Prostate gland (tissue), 2 donors: ENCODE data around the gene VCX2. TPM values are rescaled to one million over a fixed set of nuclear protein-coding genes. Genes with fewer than 3 reads are reported as not detected.
"Not testable (repeated sequence)": the region's sequence is repeated elsewhere in the genome, so short reads cannot be mapped to it uniquely, and the experiment has no call there.

Experiments used
- DNase-seq: peaks from one replicate; pipeline ENCODE4 v3.0.0-alpha.2; 2019; ENCODE audit warnings: low spot score
- H3K27ac ChIP-seq, 2 donors: fragments of 200-600 bp; sonication (generic); 2 replicates each; pipeline ENCODE4 v1.5.1; 2017 to 2019
- H3K27me3 ChIP-seq: fragments of 200-600 bp; sonication (generic); replicated peaks from 2 replicates; pipeline ENCODE4 v1.5.1; 2019; ENCODE audit not compliant: insufficient read depth
- H3K36me3 ChIP-seq, 2 donors: fragments of 200-600 bp; sonication (generic); 1 replicate in 1 of 2; 2 replicates in 1 of 2; pipeline versions ENCODE4 v1.5.1 to v1.8.1; 2017 to 2019
- H3K4me1 ChIP-seq: fragments of 200-600 bp; sonication (generic); replicated peaks from 2 replicates; pipeline ENCODE4 v1.5.1; 2019
- H3K4me3 ChIP-seq, 2 donors: fragments of 200-600 bp; sonication (generic); 2 replicates each; pipeline ENCODE4 v1.5.1; 2017 to 2019
- H3K9me3 ChIP-seq: fragments of 200-600 bp; sonication (generic); 2 replicates; pipeline ENCODE4 v1.5.1; 2017
- POLR2A ChIP-seq: fragments of 450-650 bp; IDR thresholded peaks from one replicate; pipeline ENCODE4 v1.6.1; 2016; ENCODE audit warnings: antibody characterized with exemption, mild to moderate bottlenecking
- POLR2AphosphoS5 ChIP-seq: sonication (generic); formaldehyde crosslinking; IDR thresholded peaks from one replicate; pipeline ENCODE4 v1.6.1; 2017; ENCODE audit warnings: antibody characterized with exemption
- WGBS: methylation state at CpG from one replicate; pipeline ENCODE4 v1.1.5; 2018; 5-methylcytosine and 5-hydroxymethylcytosine counted together
- intact Hi-C: fragments of 100-400 bp; cut with DNase I; formaldehyde crosslinking; loops from one replicate; pipeline ENCODE4 v1.14.2; 2022
- microRNA counts, 2 donors: library from miRNA; unstranded; fragments of <30 nt; microRNA quantifications; one replicate each; lab custom pipeline; 2016 to 2017
- microRNA-seq: library from miRNA; unstranded; fragments of <30 nt; microRNA quantifications from one replicate; pipeline ENCODE4, GENCODE V29; 2016
- small RNA-seq, 2 donors: library from RNA; depleted of rRNA; stranded (forward); fragments of <200 nt; gene quantifications; one replicate each; pipeline ENCODE3, GENCODE V24; 2016
- total RNA-seq, 2 donors: library from RNA; depleted of rRNA; stranded (reverse); fragments of >200 nt; gene quantifications; one replicate each; pipeline ENCODE4 v1.1.0, GENCODE V29; 2016
- TF ChIP-seq, protein P1 (sequence below), 4 experiments: fragments of 200-600 bp in 2 of 4; fragments of 450-650 bp in 2 of 4; sonication (generic) in 2 of 4; IDR thresholded peaks; 1 replicate in 3 of 4; 2 replicates in 1 of 4; pipeline ENCODE4 v1.5.1; 2016 to 2019; ENCODE audit warnings: antibody characterized with exemption in 4 of 4, mild to moderate bottlenecking in 2 of 4, moderate library complexity in 2 of 4

The VCX2 gene
- total RNA-seq, 2 donors from 2014 or later, result 27.8 TPM; not detected in 1

GRCh38 chrX:8126092-8126491, 45.0 kb downstream of the VCX2 start:
- 92% methylated on average over 1 of the region's 1 CpG for WGBS
- Histone ChIP-seq H3K27ac (no peak overlapping the region), H3K4me3 (no peak overlapping the region), H3K4me1 (no peaks in the 10 kb centered on the region), H3K9me3 (no peaks in the 10 kb centered on the region), H3K36me3 (no peaks in the 10 kb centered on the region), H3K27me3 (no peaks in the 10 kb centered on the region)
- TF ChIP-seq POLR2AphosphoS5 (no peak), POLR2A (no peak)
- TF ChIP-seq, protein P1, sequence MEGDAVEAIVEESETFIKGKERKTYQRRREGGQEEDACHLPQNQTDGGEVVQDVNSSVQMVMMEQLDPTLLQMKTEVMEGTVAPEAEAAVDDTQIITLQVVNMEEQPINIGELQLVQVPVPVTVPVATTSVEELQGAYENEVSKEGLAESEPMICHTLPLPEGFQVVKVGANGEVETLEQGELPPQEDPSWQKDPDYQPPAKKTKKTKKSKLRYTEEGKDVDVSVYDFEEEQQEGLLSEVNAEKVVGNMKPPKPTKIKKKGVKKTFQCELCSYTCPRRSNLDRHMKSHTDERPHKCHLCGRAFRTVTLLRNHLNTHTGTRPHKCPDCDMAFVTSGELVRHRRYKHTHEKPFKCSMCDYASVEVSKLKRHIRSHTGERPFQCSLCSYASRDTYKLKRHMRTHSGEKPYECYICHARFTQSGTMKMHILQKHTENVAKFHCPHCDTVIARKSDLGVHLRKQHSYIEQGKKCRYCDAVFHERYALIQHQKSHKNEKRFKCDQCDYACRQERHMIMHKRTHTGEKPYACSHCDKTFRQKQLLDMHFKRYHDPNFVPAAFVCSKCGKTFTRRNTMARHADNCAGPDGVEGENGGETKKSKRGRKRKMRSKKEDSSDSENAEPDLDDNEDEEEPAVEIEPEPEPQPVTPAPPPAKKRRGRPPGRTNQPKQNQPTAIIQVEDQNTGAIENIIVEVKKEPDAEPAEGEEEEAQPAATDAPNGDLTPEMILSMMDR (IDR thresholded peaks at IDR 0.05), result no peak
- no peak for DNase-seq
- intact Hi-C loops, result no loop called here

DNA sequence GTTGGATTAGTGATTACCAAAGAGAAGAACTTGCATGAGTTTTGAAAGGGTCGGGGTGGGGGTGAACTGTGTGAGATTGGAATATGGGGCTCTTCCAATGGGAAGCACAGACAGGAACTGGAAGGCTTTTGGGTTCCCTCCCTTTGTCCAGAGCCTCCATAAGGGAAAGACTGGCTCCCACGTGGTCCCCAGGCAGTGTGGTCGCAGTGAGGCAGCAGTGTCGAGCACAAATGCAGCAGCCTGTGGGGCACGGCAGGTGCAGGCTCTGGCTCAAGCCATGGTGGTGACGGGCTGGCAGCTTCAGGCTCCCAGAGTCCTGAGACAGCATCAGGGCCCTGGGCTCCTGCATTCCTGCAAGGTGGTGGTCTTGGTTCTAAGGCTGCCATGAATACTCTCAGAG, 45.5 kb downstream of the VCX2 start:
- 93% methylated on average over 6 of the region's 6 CpGs for WGBS
- no peaks in the 10 kb centered on the region for H3K27me3 ChIP-seq
- no peak overlapping the region for H3K27ac ChIP-seq
- no peaks in the 10 kb centered on the region for H3K9me3 ChIP-seq
- H3K4me3 ChIP-seq, result no peak overlapping the region
- TF ChIP-seq POLR2A (no peak), POLR2AphosphoS5 (no peak)
- TF ChIP-seq, protein P1 (IDR thresholded peaks at IDR 0.05), result no peak
- no peak for DNase-seq
- no peaks in the 10 kb centered on the region for H3K36me3 ChIP-seq
- H3K4me1 ChIP-seq, result no peaks in the 10 kb centered on the region
- intact Hi-C loops, result no loop called here

- H3K4me1 ChIP-seq, result no peaks in the 10 kb centered on the region
- H3K27ac ChIP-seq, result no peak overlapping the region
- H3K4me3 ChIP-seq, result no peak overlapping the region
- intact Hi-C loops, result no loop called here
- H3K9me3 ChIP-seq, result no peaks in the 10 kb centered on the region
- TF ChIP-seq POLR2AphosphoS5 (no peak), POLR2A (no peak)
- TF ChIP-seq, protein P1 (IDR thresholded peaks at IDR 0.05), result no peak
- DNase-seq, result no peak
- H3K36me3 ChIP-seq, result no peaks in the 10 kb centered on the region
- WGBS, result over 99% methylated on average over 6 of the region's 6 CpGs
- no peaks in the 10 kb centered on the region for H3K27me3 ChIP-seq
Observed at GRCh38 chrX:8122538-8122937, 48.5 kb downstream of the VCX2 start.

DNA sequence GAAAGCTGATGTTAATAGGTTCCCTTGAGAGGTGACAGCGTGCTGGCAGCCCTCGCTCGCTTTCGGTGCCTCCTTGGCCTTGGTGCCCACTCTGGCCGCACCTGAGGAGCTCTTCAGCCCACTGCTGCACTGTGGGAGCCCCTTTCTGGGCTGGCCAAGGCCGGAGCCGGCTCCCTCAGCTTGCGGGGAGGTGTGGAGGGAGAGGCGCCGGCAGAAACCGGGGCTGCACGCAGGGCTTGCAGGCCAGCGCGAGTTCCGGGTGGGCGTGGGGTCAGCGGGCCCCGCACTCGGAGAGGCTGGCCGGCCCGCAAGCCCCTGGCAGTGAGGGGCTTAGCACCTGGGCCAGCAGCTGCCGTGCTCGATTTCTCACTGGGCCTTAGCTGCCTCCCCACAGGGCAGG, 49.7 kb downstream of the VCX2 start:
- H3K27ac ChIP-seq, DNase-seq, intact Hi-C loops, H3K4me1 ChIP-seq, H3K4me3 ChIP-seq, H3K27me3 ChIP-seq, H3K36me3 ChIP-seq, H3K9me3 ChIP-seq: not testable (repeated sequence)
- 90% methylated on average over 6 of the region's 23 CpGs for WGBS

MicroRNA genes within 50 kb of the gene (microRNA counts, 767-probe panel; counts per million panel counts)
- microRNA hsa-miR-651 (lab: Ali Mortazavi, UCI), result 0 to 431 counts per million in 2 donors

Small RNA genes lying within 50 kb of the gene (microRNA-seq; reads per million reads assigned to microRNA genes)
- gene MIR651, result 1.0 reads per million, percentile 9 among the genes with 10 or more reads in this experiment

Small RNA genes lying within 50 kb of the gene (small RNA-seq; reads per million reads assigned to genes)
- gene MIR651, result 0.65 to 1.4 reads per million in 2 donors

Other genes starting within 250 kb of the VCX2 start
- gene PNPLA4, start 243.9 kb downstream of the VCX2 start, total RNA-seq, result 10 to 100 TPM; 23.1 to 29.0 TPM